22Rv1 (cell line): ENCODE results near the gene SH3PXD2A.

ENCODE experiments used
- ZFX ChIP-seq: fragments of 450-650 bp; IDR thresholded peaks from 2 replicates; pipeline ENCODE4 v1.6.1; 2017; ENCODE audit warnings: antibody characterized with exemption, borderline replicate concordance
- TF ChIP-seq, protein P1 (sequence below): fragments of 450-650 bp; IDR thresholded peaks from 2 replicates; pipeline ENCODE4 v1.5.1; 2017; ENCODE audit warnings: mild to moderate bottlenecking

DNA sequence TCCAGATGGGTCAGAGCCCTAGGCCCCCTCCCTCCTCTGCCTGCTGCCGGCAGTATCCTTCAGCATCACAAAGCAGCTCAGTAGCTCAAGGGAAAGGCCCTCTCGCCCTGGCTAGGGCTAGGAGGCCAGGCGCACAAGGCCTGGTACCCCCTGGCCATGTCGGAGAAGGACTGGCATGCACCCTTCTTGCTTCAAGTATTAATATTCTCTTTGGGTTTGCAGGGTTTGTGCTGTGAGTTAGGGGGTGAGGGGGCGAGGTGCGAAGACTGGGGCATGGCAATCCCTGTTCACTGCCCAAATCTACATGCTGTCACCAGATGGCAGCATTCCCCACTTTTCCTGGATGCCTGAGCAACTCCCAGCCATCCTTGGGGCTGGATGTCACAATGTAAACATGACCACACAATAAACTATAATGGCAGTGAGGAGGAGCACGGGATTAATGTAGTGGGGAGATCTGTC is 256.7 kb downstream of the SH3PXD2A start:
- TF ChIP-seq, protein P1, sequence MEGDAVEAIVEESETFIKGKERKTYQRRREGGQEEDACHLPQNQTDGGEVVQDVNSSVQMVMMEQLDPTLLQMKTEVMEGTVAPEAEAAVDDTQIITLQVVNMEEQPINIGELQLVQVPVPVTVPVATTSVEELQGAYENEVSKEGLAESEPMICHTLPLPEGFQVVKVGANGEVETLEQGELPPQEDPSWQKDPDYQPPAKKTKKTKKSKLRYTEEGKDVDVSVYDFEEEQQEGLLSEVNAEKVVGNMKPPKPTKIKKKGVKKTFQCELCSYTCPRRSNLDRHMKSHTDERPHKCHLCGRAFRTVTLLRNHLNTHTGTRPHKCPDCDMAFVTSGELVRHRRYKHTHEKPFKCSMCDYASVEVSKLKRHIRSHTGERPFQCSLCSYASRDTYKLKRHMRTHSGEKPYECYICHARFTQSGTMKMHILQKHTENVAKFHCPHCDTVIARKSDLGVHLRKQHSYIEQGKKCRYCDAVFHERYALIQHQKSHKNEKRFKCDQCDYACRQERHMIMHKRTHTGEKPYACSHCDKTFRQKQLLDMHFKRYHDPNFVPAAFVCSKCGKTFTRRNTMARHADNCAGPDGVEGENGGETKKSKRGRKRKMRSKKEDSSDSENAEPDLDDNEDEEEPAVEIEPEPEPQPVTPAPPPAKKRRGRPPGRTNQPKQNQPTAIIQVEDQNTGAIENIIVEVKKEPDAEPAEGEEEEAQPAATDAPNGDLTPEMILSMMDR, result peak; percentile 88
- no peak for TF ChIP-seq ZFX
